ENCODE measurements around the gene ECHDC1.
A peak's percentile ranks its signal among the peaks of the same experiment; 100 is the strongest.

ECHDC1 gene

DNA sequence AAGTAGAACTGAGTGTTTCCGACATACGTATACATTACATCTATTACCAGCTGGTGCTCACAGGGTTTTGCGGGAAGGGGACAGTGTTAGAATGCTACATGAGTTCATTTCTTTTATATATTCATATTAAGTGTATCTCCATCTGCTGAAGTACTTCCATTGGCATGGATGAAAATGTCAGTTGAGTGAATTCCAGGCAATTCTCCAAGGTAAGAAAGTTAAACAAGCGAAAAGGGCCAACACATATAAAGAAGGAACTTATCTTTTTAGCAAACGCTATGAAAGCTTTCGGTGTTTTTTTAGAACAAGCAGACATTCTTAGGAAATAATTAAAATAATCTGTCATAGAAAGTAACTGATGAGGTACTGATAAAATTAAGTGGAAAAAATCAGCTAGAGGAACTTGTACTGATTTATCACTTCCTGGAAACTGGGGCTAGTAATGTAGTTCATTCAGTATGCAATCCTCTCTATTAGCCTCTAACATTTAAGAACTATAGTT, 42.2 kb downstream of the ECHDC1 start:
- no peaks in the 10 kb centered on the region for H3K4me1 ChIP-seq (ENCODE audit: insufficient read depth, poor library complexity, severe bottlenecking)
- H3K27me3 ChIP-seq (ENCODE audit: insufficient read depth, poor library complexity, severe bottlenecking): no peaks in the 10 kb centered on the region
- TF ChIP-seq, protein P1, sequence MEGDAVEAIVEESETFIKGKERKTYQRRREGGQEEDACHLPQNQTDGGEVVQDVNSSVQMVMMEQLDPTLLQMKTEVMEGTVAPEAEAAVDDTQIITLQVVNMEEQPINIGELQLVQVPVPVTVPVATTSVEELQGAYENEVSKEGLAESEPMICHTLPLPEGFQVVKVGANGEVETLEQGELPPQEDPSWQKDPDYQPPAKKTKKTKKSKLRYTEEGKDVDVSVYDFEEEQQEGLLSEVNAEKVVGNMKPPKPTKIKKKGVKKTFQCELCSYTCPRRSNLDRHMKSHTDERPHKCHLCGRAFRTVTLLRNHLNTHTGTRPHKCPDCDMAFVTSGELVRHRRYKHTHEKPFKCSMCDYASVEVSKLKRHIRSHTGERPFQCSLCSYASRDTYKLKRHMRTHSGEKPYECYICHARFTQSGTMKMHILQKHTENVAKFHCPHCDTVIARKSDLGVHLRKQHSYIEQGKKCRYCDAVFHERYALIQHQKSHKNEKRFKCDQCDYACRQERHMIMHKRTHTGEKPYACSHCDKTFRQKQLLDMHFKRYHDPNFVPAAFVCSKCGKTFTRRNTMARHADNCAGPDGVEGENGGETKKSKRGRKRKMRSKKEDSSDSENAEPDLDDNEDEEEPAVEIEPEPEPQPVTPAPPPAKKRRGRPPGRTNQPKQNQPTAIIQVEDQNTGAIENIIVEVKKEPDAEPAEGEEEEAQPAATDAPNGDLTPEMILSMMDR (IDR thresholded peaks at IDR 0.05; ENCODE audit: poor library complexity, severe bottlenecking): no peak
- no peak for ATAC-seq (ENCODE audit: low read depth)
- no peak for DNase-seq (ENCODE audit: low spot score)
- H3K4me3 ChIP-seq (ENCODE audit: severe bottlenecking): no peak overlapping the region
- no peaks in the 10 kb centered on the region for H3K9me3 ChIP-seq (ENCODE audit: severe bottlenecking)
- no peak overlapping the region for H3K27ac ChIP-seq (ENCODE audit: poor library complexity, severe bottlenecking)
- H3K36me3 ChIP-seq (ENCODE audit: low read depth): peaks cover 24% of the 10 kb centered on the region

DNA sequence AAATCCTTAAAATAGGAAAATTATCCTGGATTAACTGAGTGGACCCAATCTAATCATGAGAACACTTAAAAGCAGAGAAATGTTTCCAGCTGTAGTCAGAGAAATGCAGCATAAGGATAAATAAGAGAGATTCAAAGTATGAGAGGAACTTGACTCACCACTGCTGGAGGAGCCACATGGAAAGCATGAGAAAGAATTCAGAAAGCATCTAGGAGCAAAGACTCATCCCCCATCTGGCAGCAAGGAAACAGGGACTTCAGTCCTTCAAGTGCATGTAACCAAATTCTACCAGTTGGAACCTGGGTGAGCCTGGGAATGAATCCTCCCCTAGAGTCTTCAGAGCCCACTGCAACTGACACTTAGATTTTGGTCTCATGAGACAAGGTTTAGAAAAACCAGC, 43.0 kb downstream of the ECHDC1 start:
- H3K9me3 ChIP-seq (ENCODE audit: severe bottlenecking): no peaks in the 10 kb centered on the region
- no peaks in the 10 kb centered on the region for H3K27me3 ChIP-seq (ENCODE audit: insufficient read depth, poor library complexity, severe bottlenecking)
- ATAC-seq (ENCODE audit: low read depth): peak; percentile 66; the same call in 2 of the 3 replicates
- no peak overlapping the region for H3K27ac ChIP-seq (ENCODE audit: poor library complexity, severe bottlenecking)
- no peaks in the 10 kb centered on the region for H3K4me1 ChIP-seq (ENCODE audit: insufficient read depth, poor library complexity, severe bottlenecking)
- no peak for DNase-seq (ENCODE audit: low spot score)
- peaks cover 22% of the 10 kb centered on the region for H3K36me3 ChIP-seq (ENCODE audit: low read depth)
- TF ChIP-seq, protein P1 (IDR thresholded peaks at IDR 0.05; ENCODE audit: poor library complexity, severe bottlenecking): no peak
- H3K4me3 ChIP-seq (ENCODE audit: severe bottlenecking): no peak overlapping the region

DNA sequence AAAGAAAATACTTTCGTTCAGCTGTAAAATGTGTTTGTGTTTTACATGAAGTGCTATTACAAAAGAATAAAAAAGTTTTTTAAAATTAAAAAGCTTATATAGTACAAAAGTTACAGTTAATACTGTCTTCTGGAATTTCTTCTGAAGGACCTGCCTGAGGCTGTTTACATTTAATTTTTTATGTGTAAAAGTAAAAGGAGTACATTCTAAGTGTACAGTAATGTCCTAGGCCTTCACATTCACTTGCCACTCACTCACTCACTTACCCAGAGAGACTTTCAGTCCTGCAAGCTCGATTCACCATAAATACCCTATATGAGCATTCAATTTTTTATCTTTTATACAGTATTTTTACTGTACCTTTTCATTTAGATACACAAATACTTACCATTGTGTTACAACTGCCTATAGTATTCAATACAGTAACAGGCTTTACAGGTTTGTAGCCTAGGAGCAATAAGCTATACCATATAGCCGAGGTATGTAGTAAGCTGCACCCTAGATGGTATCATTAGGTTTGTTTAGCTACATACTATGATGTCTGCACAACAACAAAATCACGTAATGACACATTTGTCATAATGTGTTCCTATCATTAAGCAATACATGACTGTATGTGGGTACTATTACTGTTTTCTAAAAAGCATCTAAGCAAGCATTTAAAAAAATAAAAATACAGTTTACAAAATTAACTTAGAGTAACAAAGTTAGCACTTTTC, 43.7 kb downstream of the ECHDC1 start:
- TF ChIP-seq, protein P1 (IDR thresholded peaks at IDR 0.05; ENCODE audit: poor library complexity, severe bottlenecking): no peak
- peaks cover 19% of the 10 kb centered on the region for H3K36me3 ChIP-seq (ENCODE audit: low read depth)
- no peak for ATAC-seq (ENCODE audit: low read depth)

DNA sequence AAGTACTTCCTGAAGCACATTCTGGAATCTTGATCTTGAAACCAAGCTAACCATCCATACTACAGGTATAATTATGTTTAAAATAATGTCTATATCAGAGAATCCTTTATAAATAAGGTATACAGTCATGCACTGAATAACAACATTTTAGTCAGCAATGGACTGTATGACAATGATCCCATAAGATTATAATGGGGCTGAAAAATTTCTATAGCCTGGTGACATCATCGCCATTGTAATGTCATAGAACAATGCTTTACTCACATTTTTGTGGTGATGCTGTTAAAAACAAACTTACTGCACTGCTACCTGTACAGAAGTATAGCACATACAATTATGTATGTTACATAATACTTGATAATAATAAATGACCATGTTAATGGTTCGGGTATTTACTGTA, 44.9 kb downstream of the ECHDC1 start:
- DNase-seq (ENCODE audit: low spot score) (no peak), ATAC-seq (ENCODE audit: low read depth) (no peak)
- Histone ChIP-seq H3K27me3 (ENCODE audit: insufficient read depth, poor library complexity, severe bottlenecking) (no peaks in the 10 kb centered on the region), H3K9me3 (ENCODE audit: severe bottlenecking) (no peaks in the 10 kb centered on the region), H3K4me3 (ENCODE audit: severe bottlenecking) (no peak overlapping the region), H3K4me1 (ENCODE audit: insufficient read depth, poor library complexity, severe bottlenecking) (no peaks in the 10 kb centered on the region), H3K36me3 (ENCODE audit: low read depth) (peaks cover 19% of the 10 kb centered on the region), H3K27ac (ENCODE audit: poor library complexity, severe bottlenecking) (no peak overlapping the region)
- TF ChIP-seq, protein P1 (IDR thresholded peaks at IDR 0.05; ENCODE audit: poor library complexity, severe bottlenecking): no peak

More for the DNA sequence above, 43.7 kb downstream of the ECHDC1 start:
- Histone ChIP-seq H3K27me3 (ENCODE audit: insufficient read depth, poor library complexity, severe bottlenecking) (no peaks in the 10 kb centered on the region), H3K4me3 (ENCODE audit: severe bottlenecking) (no peak overlapping the region), H3K9me3 (ENCODE audit: severe bottlenecking) (no peaks in the 10 kb centered on the region), H3K4me1 (ENCODE audit: insufficient read depth, poor library complexity, severe bottlenecking) (no peaks in the 10 kb centered on the region), H3K27ac (ENCODE audit: poor library complexity, severe bottlenecking) (no peak overlapping the region)
- DNase-seq (ENCODE audit: low spot score): no peak

DNA sequence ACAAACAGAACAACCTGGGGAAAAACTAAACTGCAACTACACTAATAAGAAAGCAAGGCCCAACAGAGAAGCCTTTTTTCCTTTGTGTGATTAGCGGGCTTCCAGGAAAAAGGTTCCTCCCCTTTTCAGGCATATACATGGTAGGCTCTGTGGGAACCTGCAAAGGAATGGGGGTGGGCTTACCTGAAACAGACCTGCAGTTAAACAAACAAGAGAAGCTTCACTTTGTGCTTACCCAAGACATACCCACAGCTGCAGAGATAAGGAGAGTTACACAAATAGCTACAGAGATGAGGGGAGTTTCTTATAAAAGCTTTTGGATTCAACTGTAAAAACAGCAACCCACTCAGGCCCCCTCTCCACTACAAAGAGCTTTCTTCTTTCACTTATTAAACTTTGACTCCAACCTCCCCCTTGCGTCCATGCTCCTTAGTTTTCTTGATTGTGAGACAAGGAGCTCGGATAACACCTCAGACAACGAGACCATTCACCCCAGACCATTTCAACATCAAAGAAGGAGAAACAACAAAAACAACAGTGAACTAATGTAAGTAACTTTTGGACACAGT, 45.8 kb downstream of the ECHDC1 start:
- Histone ChIP-seq H3K4me3 (ENCODE audit: severe bottlenecking) (no peak overlapping the region), H3K36me3 (ENCODE audit: low read depth) (peaks cover 15% of the 10 kb centered on the region), H3K9me3 (ENCODE audit: severe bottlenecking) (no peaks in the 10 kb centered on the region), H3K4me1 (ENCODE audit: insufficient read depth, poor library complexity, severe bottlenecking) (no peaks in the 10 kb centered on the region), H3K27me3 (ENCODE audit: insufficient read depth, poor library complexity, severe bottlenecking) (no peaks in the 10 kb centered on the region), H3K27ac (ENCODE audit: poor library complexity, severe bottlenecking) (no peak overlapping the region)
- no peak for DNase-seq (ENCODE audit: low spot score)
- ATAC-seq (ENCODE audit: low read depth): no peak
- TF ChIP-seq, protein P1 (IDR thresholded peaks at IDR 0.05; ENCODE audit: poor library complexity, severe bottlenecking): no peak

All from RWPE2 (cell line).